Small intestine (tissue), 7 donors: ENCODE results near the gene ABCC1. TPM values are rescaled to one million over a fixed set of nuclear protein-coding genes. Genes with fewer than 3 reads are reported as not detected.

ENCODE experiments used
- DNase-seq, 2 donors: peaks; one replicate each; pipeline versions ENCODE4 v3.0.0 to v3.0.0-alpha.2; 2013
- FAIRE-seq: peaks from 2 replicates; lab custom pipeline; 2012; peaks lifted over from hg19 to GRCh38; lab: Jason Lieb, UNC
- H3K27ac ChIP-seq, 3 donors: one replicate each; pipeline ENCODE4 v1.5.1; 2013; ENCODE audit warnings: low read length in 2 of 3, mild to moderate bottlenecking in 2 of 3, control low read depth in 1 of 3, inconsistent platforms in 1 of 3, low read depth in 1 of 3, moderate library complexity in 1 of 3
- H3K27me3 ChIP-seq, 3 donors: one replicate each; pipeline ENCODE4 v1.6.1; 2013; ENCODE audit warnings: low read length in 3 of 3, inconsistent platforms in 1 of 3; ENCODE audit not compliant: control insufficient read depth in 3 of 3, insufficient read depth in 3 of 3
- H3K36me3 ChIP-seq, 3 donors: one replicate each; pipeline ENCODE4 v1.6.1; 2013; ENCODE audit warnings: low read length in 3 of 3, inconsistent platforms in 1 of 3, low read depth in 1 of 3, mild to moderate bottlenecking in 1 of 3, moderate library complexity in 1 of 3; ENCODE audit not compliant: control insufficient read depth in 3 of 3, insufficient read depth in 2 of 3
- H3K4me1 ChIP-seq, 3 donors: one replicate each; pipeline ENCODE4 v1.6.1; 2013; ENCODE audit warnings: low read length in 2 of 3, inconsistent platforms in 1 of 3, low read depth in 1 of 3, mild to moderate bottlenecking in 1 of 3, moderate library complexity in 1 of 3; ENCODE audit not compliant: control insufficient read depth in 3 of 3, insufficient read depth in 2 of 3
- H3K4me3 ChIP-seq, 3 donors: one replicate each; pipeline ENCODE4 v1.5.1; 2013; ENCODE audit warnings: low read length in 3 of 3, control low read depth in 1 of 3, inconsistent platforms in 1 of 3, low read depth in 1 of 3, mild to moderate bottlenecking in 1 of 3, moderate library complexity in 1 of 3
- H3K9me3 ChIP-seq, 2 donors: one replicate each; pipeline ENCODE4 v1.6.1; 2013; ENCODE audit warnings: low read depth in 1 of 2, low read length in 1 of 2; ENCODE audit not compliant: control insufficient read depth in 2 of 2, insufficient read depth in 1 of 2
- WGBS, 3 donors: extraction: QIAGEN DNeasy Blood & Tissue Kit; methylation state at CpG; one replicate each; pipeline ENCODE4 v1.1.7; 2013; 5-methylcytosine and 5-hydroxymethylcytosine counted together
- polyA plus RNA-seq, 4 donors: library from polyadenylated mRNA; stranded (reverse) in 3 of 4; unstranded in 1 of 4; fragments of 200-250 nt in 3 of 4; fragments of 120-200 nt in 1 of 4; gene quantifications; one replicate each; pipeline versions ENCODE4 v1.2.1 to v1.2.3, GENCODE V29; 2013
- donor health status: healthy with polysubstance abuse.
- donor health status: control.
- donor health status: control.
- donor health status: Bipolar disorder and iron deficiency.
- donor health status: healthy.

ABCC1 gene
- polyA plus RNA-seq, 4 donors = 0.54 to 12.4 (median 4.1) TPM

DNA sequence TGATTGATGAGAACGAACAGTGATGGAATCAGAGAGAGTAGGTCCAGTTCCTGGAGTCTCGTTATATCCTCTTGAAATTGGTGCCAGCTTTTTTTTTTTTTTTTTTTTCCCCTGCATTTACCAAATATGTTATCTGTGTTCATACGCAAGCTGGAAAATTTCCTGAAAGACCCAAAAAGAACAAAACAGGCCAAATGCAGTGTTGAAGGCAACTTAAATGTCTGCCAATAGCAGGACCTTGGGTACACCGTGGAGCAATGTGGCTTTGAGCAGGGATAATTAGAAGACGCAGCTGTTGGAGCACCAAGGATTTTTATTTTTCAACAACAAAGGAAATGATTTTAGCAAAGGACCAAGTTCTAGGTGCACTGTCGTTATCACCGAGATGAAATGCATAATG lies 168.9 kb downstream of the ABCC1 start:
- DNase-seq (no peak), FAIRE-seq (no peak)
- Histone ChIP-seq H3K4me3 (no peak overlapping the region), H3K4me1 (peaks cover 0 to 4% (median 3%) of the 10 kb centered on the region in 3 donors), H3K9me3 (peaks cover 0 to 30% of the 10 kb centered on the region in 2 donors), H3K36me3 (peaks cover 2 to 28% (median 11%) of the 10 kb centered on the region in 3 donors), H3K27me3 (no peaks in the 10 kb centered on the region), H3K27ac (no peak overlapping the region)
- 97 to 99% (median 98%) methylated on average over 7 of the region's 7 CpGs for WGBS, 3 donors

DNA sequence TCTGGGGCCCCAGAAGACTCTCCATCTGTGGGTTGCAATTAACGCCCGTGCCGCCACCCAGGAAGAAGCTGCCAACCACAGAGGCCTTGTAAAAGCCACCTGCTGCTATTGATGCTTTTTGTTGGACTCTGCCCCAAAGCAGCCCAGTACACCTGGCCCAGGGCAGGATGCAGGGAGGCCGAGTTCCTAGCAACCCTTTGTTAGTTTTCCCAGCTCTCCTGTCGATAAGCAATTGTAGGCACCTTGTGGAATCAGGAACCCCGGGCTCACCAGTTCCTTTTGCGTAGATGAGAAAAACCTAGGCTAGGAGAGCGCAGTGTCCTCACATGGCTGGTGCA lies 170.6 kb downstream of the ABCC1 start:
- Histone ChIP-seq H3K4me1 (peaks cover 0 to 4% (median 3%) of the 10 kb centered on the region in 3 donors), H3K27me3 (no peaks in the 10 kb centered on the region), H3K27ac (peak overlapping the region in 2 of 3 donors; percentile 65 to 86), H3K9me3 (peaks cover 0 to 36% of the 10 kb centered on the region in 2 donors), H3K36me3 (peaks cover 3 to 31% (median 17%) of the 10 kb centered on the region in 3 donors), H3K4me3 (no peak overlapping the region)
- WGBS, 3 donors = 17 to 52% (median 35%) methylated on average over 8 of the region's 8 CpGs
- FAIRE-seq (no peak), DNase-seq (peak; percentile 77 to 83)

DNA sequence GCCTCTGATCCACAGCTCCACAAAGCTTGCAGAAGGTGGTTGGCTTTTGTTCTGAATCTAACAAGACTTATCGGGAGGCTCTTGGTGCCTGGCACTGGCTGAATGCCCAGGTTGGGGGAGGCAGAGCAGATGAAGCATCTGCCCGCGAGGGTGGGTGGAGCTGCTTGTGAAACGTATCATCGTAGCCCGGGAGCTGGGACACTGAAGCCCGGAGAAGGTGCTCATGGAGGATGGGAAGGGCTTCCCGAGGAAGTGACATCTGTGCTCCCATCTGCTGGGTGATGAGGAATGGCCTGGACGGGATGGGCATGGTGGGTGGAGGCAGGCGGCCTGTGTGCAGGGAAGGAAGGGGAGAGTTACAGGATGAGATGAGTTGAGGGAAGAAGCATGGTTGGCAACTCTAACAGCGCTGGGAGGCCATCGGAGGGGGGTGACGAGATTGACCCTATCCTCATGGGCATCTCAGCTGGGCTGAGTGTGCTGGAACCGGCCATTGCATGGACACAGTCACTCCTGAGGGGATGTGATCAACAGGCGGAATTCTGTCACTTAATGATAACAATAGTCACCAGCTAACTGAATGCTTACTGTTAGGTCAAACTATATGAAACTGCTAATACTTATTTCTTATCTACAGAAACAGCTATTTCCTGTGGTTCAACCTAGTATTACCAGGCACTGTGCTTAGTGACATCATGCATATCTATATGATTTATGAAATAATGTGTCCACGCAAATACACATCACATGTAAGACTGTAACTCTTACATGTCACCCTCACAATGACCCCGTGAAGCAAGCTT lies 171.2 kb downstream of the ABCC1 start:
- Histone ChIP-seq H3K4me1 (peaks cover 0 to 4% (median 3%) of the 10 kb centered on the region in 3 donors), H3K27me3 (no peaks in the 10 kb centered on the region), H3K36me3 (peaks cover 3 to 31% (median 18%) of the 10 kb centered on the region in 3 donors), H3K27ac (peak overlapping the region in 2 of 3 donors; percentile 65 to 86), H3K9me3 (peaks cover 0 to 36% of the 10 kb centered on the region in 2 donors), H3K4me3 (no peak overlapping the region)
- WGBS, 3 donors = 21 to 46% (median 33%) methylated on average over 17 of the region's 17 CpGs
- DNase-seq (no peak), FAIRE-seq (no peak)

DNA sequence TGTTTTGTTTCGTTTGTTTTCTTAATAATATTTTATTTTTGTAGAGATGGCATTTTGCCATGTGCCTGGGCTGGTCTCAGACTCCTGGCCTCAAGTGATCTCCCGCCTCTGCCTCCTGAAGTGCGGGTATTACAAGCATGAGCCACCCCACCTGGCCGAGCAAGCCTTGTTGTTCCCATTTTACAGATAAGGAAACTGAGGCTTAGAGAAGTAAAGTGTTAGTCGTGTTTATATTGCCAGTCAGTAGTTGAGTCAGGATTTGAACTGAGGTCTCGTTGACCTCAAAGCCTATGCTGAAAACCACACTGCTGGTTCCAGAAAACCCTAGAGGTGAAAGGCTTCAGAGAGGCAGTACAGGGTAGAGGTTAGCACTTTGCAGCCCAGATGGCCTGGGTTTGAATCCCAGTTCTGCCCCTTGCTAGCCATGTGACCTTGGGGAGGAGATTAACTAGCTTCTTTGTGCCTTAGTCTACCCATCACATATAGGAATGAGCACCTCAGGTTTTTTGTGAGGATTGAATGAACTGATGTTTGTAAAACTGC lies 171.8 kb downstream of the ABCC1 start:
- peaks cover 0 to 4% (median 3%) of the 10 kb centered on the region in 3 donors for H3K4me1 ChIP-seq
- H3K27me3 ChIP-seq = no peaks in the 10 kb centered on the region
- H3K36me3 ChIP-seq = peaks cover 3 to 31% (median 18%) of the 10 kb centered on the region in 3 donors
- FAIRE-seq = no peak
- DNase-seq = no peak
- peak overlapping the region in 2 of 3 donors; percentile 22 to 65 for H3K27ac ChIP-seq
- H3K4me3 ChIP-seq = no peak overlapping the region
- WGBS, 3 donors = 64 to 70% (median 64%) methylated on average over 6 of the region's 6 CpGs
- H3K9me3 ChIP-seq = peaks cover 0 to 34% of the 10 kb centered on the region in 2 donors

DNA sequence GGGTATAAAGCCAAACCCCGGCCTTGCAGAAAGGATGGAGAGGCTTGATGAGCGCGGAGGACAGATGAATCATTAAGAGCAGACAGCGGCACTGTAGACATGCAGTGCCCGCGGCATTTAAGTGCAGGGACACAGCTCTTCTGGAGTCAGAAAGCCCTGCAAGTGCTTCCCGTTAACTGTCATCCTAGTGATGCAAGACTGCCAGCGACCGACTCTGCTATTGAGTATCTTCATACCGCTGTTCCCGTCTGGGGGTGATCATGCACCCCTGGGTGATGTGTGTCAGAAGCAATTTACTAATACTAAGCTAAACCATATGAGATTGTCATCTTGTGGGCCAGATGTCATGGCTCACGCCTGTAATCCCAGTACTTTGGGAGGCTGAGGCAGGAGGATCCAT lies 172.8 kb downstream of the ABCC1 start:
- Histone ChIP-seq H3K9me3 (peaks cover 0 to 27% of the 10 kb centered on the region in 2 donors), H3K27me3 (no peaks in the 10 kb centered on the region), H3K27ac (no peak overlapping the region), H3K4me3 (no peak overlapping the region), H3K36me3 (peaks cover 3 to 28% (median 18%) of the 10 kb centered on the region in 3 donors), H3K4me1 (peaks cover 0 to 4% (median 3%) of the 10 kb centered on the region in 3 donors)
- DNase-seq (no peak), FAIRE-seq (no peak)
- WGBS, 3 donors = 95 to 97% (median 96%) methylated on average over 12 of the region's 12 CpGs

DNA sequence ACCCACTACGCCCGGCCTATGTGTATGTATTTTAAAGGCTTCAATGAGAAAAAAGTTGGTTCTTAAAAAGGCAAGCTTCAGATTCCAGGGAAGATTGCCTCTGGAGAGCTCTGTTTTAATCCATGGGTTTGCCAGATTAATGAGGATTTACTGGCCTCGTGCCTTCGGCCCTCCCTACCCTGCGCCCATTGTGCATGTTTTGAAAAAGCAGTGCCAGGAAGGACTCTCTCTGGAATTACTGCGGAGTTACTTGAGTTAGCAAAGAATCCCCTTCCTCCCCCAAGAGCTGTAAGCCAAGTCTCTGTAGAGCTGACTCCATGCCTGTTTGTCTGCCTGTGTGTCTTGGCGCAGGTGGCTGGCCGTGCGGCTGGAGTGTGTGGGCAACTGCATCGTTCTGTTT lies 175.0 kb downstream of the ABCC1 start:
- FAIRE-seq = no peak
- Histone ChIP-seq H3K27me3 (no peaks in the 10 kb centered on the region), H3K36me3 (peaks cover 3 to 26% (median 18%) of the 10 kb centered on the region in 3 donors), H3K4me1 (peaks cover 0 to 4% (median 3%) of the 10 kb centered on the region in 3 donors), H3K9me3 (peaks cover 0 to 9% of the 10 kb centered on the region in 2 donors), H3K27ac (no peak overlapping the region), H3K4me3 (no peak overlapping the region)
- 95 to 99% (median 97%) methylated on average over 10 of the region's 10 CpGs for WGBS, 3 donors
- no peak for DNase-seq

DNA sequence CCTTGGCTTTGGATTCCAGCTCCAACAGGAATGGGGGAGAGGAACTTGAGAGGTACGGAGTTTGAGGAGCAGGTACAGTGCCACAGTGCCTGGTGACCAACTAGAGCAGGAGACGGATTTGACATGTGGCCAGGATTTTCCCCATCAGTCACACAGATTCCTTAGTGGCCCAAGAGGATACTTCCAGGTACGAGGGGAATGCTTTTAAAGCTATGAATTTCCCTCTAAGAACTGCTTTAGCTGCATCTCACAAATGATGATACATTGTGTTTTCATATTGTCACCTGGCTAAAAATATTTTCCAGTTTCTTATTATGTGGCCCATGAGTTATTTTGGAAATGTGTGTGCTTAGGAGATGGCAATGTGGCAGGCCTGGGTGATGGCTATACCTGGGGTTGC lies 175.6 kb downstream of the ABCC1 start:
- Histone ChIP-seq H3K27ac (no peak overlapping the region), H3K36me3 (peaks cover 3 to 26% (median 18%) of the 10 kb centered on the region in 3 donors), H3K27me3 (no peaks in the 10 kb centered on the region), H3K4me1 (peaks cover 0 to 3% (median 0%) of the 10 kb centered on the region in 3 donors), H3K4me3 (no peak overlapping the region), H3K9me3 (peaks cover 0 to 7% of the 10 kb centered on the region in 2 donors)
- FAIRE-seq (no peak), DNase-seq (no peak)
- 97 to 98% (median 97%) methylated on average over 3 of the region's 3 CpGs for WGBS, 3 donors

DNA sequence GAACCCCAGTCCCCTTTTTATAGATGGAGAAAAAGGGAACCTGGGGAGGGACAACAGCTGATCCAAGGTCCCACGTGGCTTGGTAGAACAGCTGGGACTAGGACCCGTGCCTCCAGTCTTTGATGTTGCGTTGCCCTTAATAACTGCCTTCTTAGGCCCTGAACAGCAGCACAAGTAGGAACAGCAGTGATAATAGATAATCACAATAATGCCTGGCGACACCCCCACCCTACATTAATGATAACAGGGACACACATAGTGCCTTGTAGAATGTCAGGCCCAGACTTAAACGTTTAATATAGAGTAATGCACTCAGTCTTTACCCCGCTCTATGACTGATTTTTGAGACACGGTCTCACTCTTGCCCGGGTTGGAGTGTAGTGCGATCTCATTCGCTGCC lies 177.5 kb downstream of the ABCC1 start:
- Histone ChIP-seq H3K27ac (no peak overlapping the region), H3K4me1 (no peaks in the 10 kb centered on the region), H3K4me3 (no peak overlapping the region), H3K27me3 (no peaks in the 10 kb centered on the region), H3K9me3 (peaks cover 0 to 7% of the 10 kb centered on the region in 2 donors), H3K36me3 (peaks cover 3 to 26% (median 18%) of the 10 kb centered on the region in 3 donors)
- FAIRE-seq = no peak
- 61 to 75% (median 73%) methylated on average over 10 of the region's 10 CpGs for WGBS, 3 donors
- DNase-seq = no peak
